ENCODE measurements around the gene GPHN. TPM values are rescaled to one million over a fixed set of nuclear protein-coding genes. Genes with fewer than 3 reads are reported as not detected.

Gene GPHN
- total and polyA plus RNA-seq, 2 of the 8 experiments (the other 6 are each of a cell fraction or from before 2014, with no cell fraction given), result 6.0 to 16.0 TPM

DNA sequence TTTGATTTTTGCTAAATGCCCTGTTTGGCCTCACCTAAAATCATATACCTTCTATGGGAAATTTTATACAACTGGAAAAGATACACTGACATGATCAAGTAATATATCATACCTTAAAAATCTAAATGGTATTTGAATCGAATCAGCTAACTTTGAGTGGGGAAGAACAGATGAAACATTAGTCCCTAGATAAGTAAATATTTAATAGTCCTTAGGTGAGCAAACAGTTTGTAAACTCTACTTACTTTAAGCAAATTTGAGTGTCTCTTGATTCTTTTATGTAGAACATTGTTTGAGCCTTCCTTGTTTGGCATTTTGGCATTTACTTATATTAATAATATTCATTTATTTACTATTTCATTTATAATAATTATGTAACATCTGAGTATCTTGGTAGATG lies 485.6 kb downstream of the GPHN start:
- FAIRE-seq (no peak), DNase-seq (ENCODE audit: low read depth in 1 of 2, low spot score in 2 of 2) (no peak)
- ChIA-PET CTCF (ENCODE audit: partially characterized antibody) (no interaction called here), POLR2A (ENCODE audit: partially characterized antibody) (no interaction called here)
- H3K14ac ChIP-seq (ENCODE audit: insufficient read length), result no peak overlapping the region
- no peak overlapping the region for H3K4me2 ChIP-seq (ENCODE audit: insufficient read depth in 1 of 2, low read depth in 2 of 2, low read length in 2 of 2)
- H2BK15ac ChIP-seq (ENCODE audit: low read length), result no peak overlapping the region
- H2AK5ac ChIP-seq (ENCODE audit: low read depth, low read length), result no peak overlapping the region
- H2BK12ac ChIP-seq (ENCODE audit: low read depth, low read length), result no peak overlapping the region
- H2BK120ac ChIP-seq (replicated peaks; ENCODE audit: low read depth, low read length), result no peak overlapping the region
- H3K27ac ChIP-seq (ENCODE audit: low read depth, low read length), result no peak overlapping the region
- no peaks in the 10 kb centered on the region for H4K20me1 ChIP-seq (replicated peaks in 1 of 2; ENCODE audit: control insufficient read depth in 1 of 2, insufficient read depth in 2 of 2, low read length in 2 of 2)
- WGBS, 2 experiments (ENCODE audit: extremely low coverage in 1 of 2, insufficient coverage in 1 of 2, insufficient read length in 1 of 2, insufficient replicate concordance in 2 of 2, low coverage in 1 of 2, low lambda C conversion rate in 2 of 2, missing lambda C conversion rate in 1 of 2), result 82% methylated on average over 1 of the region's 1 CpG; no CpG with 5 or more reads in 1 of the 2 experiments
- H3K9me3 ChIP-seq (ENCODE audit: insufficient read depth in 2 of 2, low read depth in 1 of 2, low read length in 1 of 2), result no peaks in the 10 kb centered on the region
- no peak overlapping the region for H4K91ac ChIP-seq (replicated peaks; ENCODE audit: insufficient read length, low read length)
- H2BK5ac ChIP-seq (ENCODE audit: low read depth, low read length), result no peak overlapping the region
- no peaks in the 10 kb centered on the region for H3K27me3 ChIP-seq (replicated peaks in 1 of 4; ENCODE audit: control insufficient read depth in 3 of 4, extremely low read depth in 1 of 4, insufficient read depth in 3 of 4, low read length in 3 of 4)
- TF ChIP-seq SP1 (IDR thresholded peaks at IDR 0.05; ENCODE audit: low read depth, low read length) (no peak), EP300 (IDR thresholded peaks at IDR 0.05; ENCODE audit: borderline replicate concordance in 1 of 2, low read depth in 2 of 2, low read length in 2 of 2) (no peak), SRF (IDR thresholded peaks at IDR 0.05; ENCODE audit: low read depth, low read length) (no peak)
- H3K79me2 ChIP-seq (ENCODE audit: control insufficient read depth in 1 of 2, insufficient read depth in 2 of 2, low read length in 2 of 2), result no peaks in the 10 kb centered on the region
- H3K79me1 ChIP-seq (ENCODE audit: low read depth, low read length), result no peaks in the 10 kb centered on the region
- no peak overlapping the region for H3K56ac ChIP-seq (replicated peaks; ENCODE audit: insufficient read length, low read depth, low read length)
- H3K4me3 ChIP-seq (ENCODE audit: extremely low read depth in 1 of 4, insufficient read depth in 2 of 4, low read depth in 3 of 4, low read length in 4 of 4), result no peak overlapping the region
- H3K4me1 ChIP-seq (replicated peaks in 1 of 4; ENCODE audit: control insufficient read depth in 3 of 4, insufficient read depth in 4 of 4, low read length in 3 of 4), result no peaks in the 10 kb centered on the region
- no peak overlapping the region for H3K4ac ChIP-seq (replicated peaks; ENCODE audit: insufficient read length, low read depth, low read length)
- no peak overlapping the region for H4K8ac ChIP-seq (ENCODE audit: extremely low read depth, insufficient read depth, low read length)
- H2BK20ac ChIP-seq (ENCODE audit: low read length), result no peak overlapping the region
- no peak overlapping the region for H4K5ac ChIP-seq (ENCODE audit: insufficient read length, low read depth, low read length)
- no peaks in the 10 kb centered on the region for H3K36me3 ChIP-seq (ENCODE audit: control insufficient read depth in 2 of 4, insufficient read depth in 4 of 4, low read length in 3 of 4)
- H2AFZ ChIP-seq (ENCODE audit: low read length), result no peak overlapping the region
- H3K23ac ChIP-seq (ENCODE audit: insufficient read length), result no peak overlapping the region
- no peak overlapping the region for H3K9ac ChIP-seq (replicated peaks in 1 of 4; ENCODE audit: extremely low read depth in 1 of 4, low read depth in 3 of 4, low read length in 3 of 4)
- H3K18ac ChIP-seq (ENCODE audit: extremely low read depth, low read length), result no peak overlapping the region
- no peaks in the 10 kb centered on the region for H3K23me2 ChIP-seq (ENCODE audit: low read depth, low read length)

Data from H1 (cell line).